Heart left ventricle (tissue), 16 donors: ENCODE results near the gene COL11A2. TPM values are rescaled to one million over a fixed set of nuclear protein-coding genes. Genes with fewer than 3 reads are reported as not detected.

Source experiments
- ATAC-seq, 4 donors: fragments of 200-7000 bp; cut with Tn5 transposase; one replicate each; pipeline ENCODE4 v1.9.1; 2020 to 2022; ENCODE audit warnings: moderate library complexity in 4 of 4, mild to moderate bottlenecking in 3 of 4, moderate number of reproducible peaks in 1 of 4
- DNase-seq, 5 donors: peaks; one replicate each; pipeline ENCODE4 v3.0.0-alpha.2; 2020
- H3K27ac ChIP-seq, 12 donors: fragments of 200-600 bp; sonication (generic) in 4 of 12; one replicate each; pipeline versions ENCODE4 v1.5.0 to v1.8.0; 2016 to 2022; ENCODE audit warnings: mild to moderate bottlenecking in 2 of 12
- H3K27me3 ChIP-seq, 9 donors: fragments of 200-600 bp; sonication (generic) in 2 of 9; one replicate each; pipeline versions ENCODE4 v1.5.1 to v1.8.0; 2016 to 2022; ENCODE audit warnings: mild to moderate bottlenecking in 3 of 9
- H3K36me3 ChIP-seq, 9 donors: fragments of 200-600 bp; sonication (generic) in 2 of 9; one replicate each; pipeline versions ENCODE4 v1.5.0 to v1.8.0; 2018 to 2022; ENCODE audit warnings: mild to moderate bottlenecking in 2 of 9
- H3K4me1 ChIP-seq, 12 donors: fragments of 200-600 bp; sonication (generic) in 4 of 12; one replicate each; pipeline versions ENCODE4 v1.5.0 to v1.8.0; 2016 to 2022; ENCODE audit warnings: mild to moderate bottlenecking in 3 of 12
- H3K4me3 ChIP-seq, 12 donors: fragments of 200-600 bp; sonication (generic) in 4 of 12; one replicate each; pipeline versions ENCODE4 v1.5.0 to v1.8.0; 2017 to 2022; ENCODE audit warnings: mild to moderate bottlenecking in 9 of 12, moderate library complexity in 4 of 12
- H3K9me3 ChIP-seq, 12 donors: fragments of 200-600 bp; sonication (generic) in 4 of 12; one replicate each; pipeline versions ENCODE4 v1.5.0 to v1.8.0; 2016 to 2022; ENCODE audit warnings: mild to moderate bottlenecking in 1 of 12
- CTCF ChIP-seq, 12 donors: fragments of 200-600 bp; sonication (generic) in 4 of 12; IDR thresholded peaks; one replicate each; pipeline versions ENCODE4 v1.5.0 to v1.8.0; 2018 to 2022; ENCODE audit warnings: antibody characterized with exemption in 12 of 12, mild to moderate bottlenecking in 5 of 12
- POLR2A ChIP-seq, 2 donors: fragments of 450-650 bp; IDR thresholded peaks; one replicate each; pipeline ENCODE4 v1.6.1; 2017; ENCODE audit warnings: antibody characterized with exemption in 2 of 2, mild to moderate bottlenecking in 2 of 2, moderate library complexity in 2 of 2
- WGBS, 4 donors: extraction: QIAGEN DNeasy Blood & Tissue Kit in 2 of 4; methylation state at CpG; one replicate each; pipeline versions ENCODE4 v1.1.5 to v1.1.7; 2013 to 2018; 5-methylcytosine and 5-hydroxymethylcytosine counted together
- intact Hi-C, 10 donors: fragments of 100-400 bp; cut with DNase I; formaldehyde crosslinking; loops; one replicate each; pipeline versions ENCODE4 v1.11.1 to v1.14.2; 2022
- polyA plus RNA-seq, 2 donors: library from polyadenylated mRNA; stranded (reverse); fragments of 200-250 nt; gene quantifications; one replicate each; pipeline ENCODE4 v1.2.3, GENCODE V29; 2013
- total RNA-seq, 9 donors: library from RNA; depleted of rRNA in 2 of 9; stranded (reverse); fragments of >200 nt in 2 of 9; fragmentation: NEBNext Ultra II Directional in 3 of 9; extraction: Animal tissue kit (Norgen Biotek cat#: 25700) in 3 of 9; gene quantifications; one replicate each; pipeline versions ENCODE4 v1.1.0 to v1.2.4, GENCODE V29; 2016 to 2023
- donor health status: ischemic (EF 13 %, LVEDD 7.1; RV severe dilation, severe dysfunction).
- donor health status: healthy with polysubstance abuse.
- donor health status: DM: no; HTN: yes; CAD: no.
- donor health status: DM: no; HTN: no; CAD: no.
- donor health status: ischemic (EF 25% LVEDD 6.9; RV normal size, moderate dysfunction).
- donor health status: ischemic (EF 25% LVEDD 5.7; RV mildly dilated, moderate dysfunction).
- donor health status: healthy.
- donor health status: DM: yes; HTN: yes; CAD: no.
- donor health status: ischemic (EF 35%, LVEDD 5.7; RV mildly dilated, moderate dysfunction).
- donor health status: nonischemic (EF 11% LVEDD 7.7; RV severe dilation, severe dysfunction).
- donor health status: DM: yes; HTN: yes; CAD: no.
- donor health status: PGD.
- donor health status: ischemic (EF 29% LVEDD 5.4; RV normal size, mild dysfunction).
- donor health status: nonischemic (EF 23%, LVEDD 6.1; RV moderate dilation, normal function).

Gene COL11A2
- total and polyA plus RNA-seq, 11 donors = 0.39 to 4.9 (median 0.93) TPM

GRCh38 chr6:33167374-33168283 lies 24.6 kb downstream of the COL11A2 start:
- no peak for TF ChIP-seq CTCF (IDR thresholded peaks at IDR 0.05)
- TF ChIP-seq POLR2A (IDR thresholded peaks at IDR 0.05) = no peak
- Histone ChIP-seq H3K27me3 (no peaks in the 10 kb centered on the region), H3K36me3 (no peaks in the 10 kb centered on the region), H3K9me3 (no peaks in the 10 kb centered on the region), H3K4me3 (no peak overlapping the region), H3K27ac (no peak overlapping the region), H3K4me1 (peaks cover 0 to under 1% (median 0%) of the 10 kb centered on the region in 12 donors)
- WGBS, 4 donors = 87 to 90% (median 88%) methylated on average over 19 of the region's 19 CpGs
- intact Hi-C loops = no loop called here
- DNase-seq = no peak
- no peak for ATAC-seq

- DNase-seq = no peak
- no peak overlapping the region for H3K4me3 ChIP-seq
- TF ChIP-seq POLR2A (IDR thresholded peaks at IDR 0.05) (no peak), CTCF (IDR thresholded peaks at IDR 0.05) (no peak)
- intact Hi-C loops = no loop called here
- no peaks in the 10 kb centered on the region for H3K27me3 ChIP-seq
- H3K36me3 ChIP-seq = no peaks in the 10 kb centered on the region
- WGBS, 4 donors = 87 to 96% (median 91%) methylated on average over 3 to 7 of the region's 7 CpGs
- no peaks in the 10 kb centered on the region for H3K9me3 ChIP-seq
- H3K27ac ChIP-seq = no peak overlapping the region
- ATAC-seq = no peak
- peaks cover 0 to 8% (median 4%) of the 10 kb centered on the region in 12 donors for H3K4me1 ChIP-seq
These were observed 25.5 kb downstream of the COL11A2 start for GRCh38 chr6:33166811-33167210.

GRCh38 chr6:33166363-33166762 lies 25.9 kb downstream of the COL11A2 start:
- 83 to 89% (median 87%) methylated on average over 6 of the region's 6 CpGs for WGBS, 4 donors
- no peaks in the 10 kb centered on the region for H3K9me3 ChIP-seq
- no peak overlapping the region for H3K4me3 ChIP-seq
- TF ChIP-seq POLR2A (IDR thresholded peaks at IDR 0.05) = no peak
- no peak overlapping the region for H3K27ac ChIP-seq
- no peaks in the 10 kb centered on the region for H3K36me3 ChIP-seq
- ATAC-seq = no peak
- intact Hi-C loops = no loop called here
- no peak for DNase-seq
- H3K27me3 ChIP-seq = no peaks in the 10 kb centered on the region
- H3K4me1 ChIP-seq = peaks cover 0 to 13% (median 7%) of the 10 kb centered on the region in 12 donors

- Histone ChIP-seq H3K4me3 (no peak overlapping the region), H3K27ac (no peak overlapping the region), H3K4me1 (peaks cover 0 to 17% (median 10%) of the 10 kb centered on the region in 12 donors), H3K36me3 (no peaks in the 10 kb centered on the region), H3K27me3 (no peaks in the 10 kb centered on the region), H3K9me3 (no peaks in the 10 kb centered on the region)
- DNase-seq (no peak), ATAC-seq (no peak)
- intact Hi-C loops = loop anchor here in 1 of 10 donors (2.0 kb wide), 1 partner anchor 35 kb away; the partner anchor contains the start of genes RXRB and SLC39A7
- WGBS, 4 donors = 90 to 93% (median 92%) methylated on average over 12 to 17 of the region's 17 CpGs
- TF ChIP-seq POLR2A (IDR thresholded peaks at IDR 0.05) (no peak), CTCF (IDR thresholded peaks at IDR 0.05) (no peak)
These were observed 26.5 kb downstream of the COL11A2 start for GRCh38 chr6:33165581-33166258.
